GM10248 (cell line): ENCODE measurements around the gene NLE1.

Source experiments
- CTCF ChIA-PET: fragments of 300-600 bp; sonication (Branson Sonifier 250); formaldehyde crosslinking; extraction: SDS; loops from one replicate; lab custom pipeline; 2021; ENCODE audit warnings: antibody characterized with exemption; lab: Yijun Ruan, JAX
- POLR2A ChIA-PET: fragments of 350-650 bp; sonication (Branson Sonifier 250); formaldehyde crosslinking; extraction: SDS; loops from one replicate; lab custom pipeline; 2020; ENCODE audit warnings: antibody characterized with exemption; lab: Yijun Ruan, JAX
- DNase-seq: peaks from one replicate; pipeline ENCODE4 v3.0.0; 2012; ENCODE audit errors: extremely low spot score
- TF ChIP-seq, protein P1 (sequence below): IDR thresholded peaks from 2 replicates; pipeline ENCODE4 v1.5.1; 2012; ENCODE audit warnings: mild to moderate bottlenecking, low read depth; ENCODE audit errors: extremely low read depth, missing control alignments, control extremely low read depth

Gene NLE1

GRCh38 chr17:35141681-35142466, at the start of gene NLE1:
Gene NLE1, minus strand, starts transcription at chr17:35142303. Its CDS starts 28 bp downstream, at chr17:35142275.
- ChIA-PET POLR2A (no interaction called here), CTCF (interaction anchor here (0.6 to 3.2 kb wide), 16 partner anchors 10 to 727 kb away, joined by 3 to 17 read pairs (median 3); partner anchors contain the start of gene RAD51D)
- DNase-seq, result peak; percentile 94
- TF ChIP-seq, protein P1, sequence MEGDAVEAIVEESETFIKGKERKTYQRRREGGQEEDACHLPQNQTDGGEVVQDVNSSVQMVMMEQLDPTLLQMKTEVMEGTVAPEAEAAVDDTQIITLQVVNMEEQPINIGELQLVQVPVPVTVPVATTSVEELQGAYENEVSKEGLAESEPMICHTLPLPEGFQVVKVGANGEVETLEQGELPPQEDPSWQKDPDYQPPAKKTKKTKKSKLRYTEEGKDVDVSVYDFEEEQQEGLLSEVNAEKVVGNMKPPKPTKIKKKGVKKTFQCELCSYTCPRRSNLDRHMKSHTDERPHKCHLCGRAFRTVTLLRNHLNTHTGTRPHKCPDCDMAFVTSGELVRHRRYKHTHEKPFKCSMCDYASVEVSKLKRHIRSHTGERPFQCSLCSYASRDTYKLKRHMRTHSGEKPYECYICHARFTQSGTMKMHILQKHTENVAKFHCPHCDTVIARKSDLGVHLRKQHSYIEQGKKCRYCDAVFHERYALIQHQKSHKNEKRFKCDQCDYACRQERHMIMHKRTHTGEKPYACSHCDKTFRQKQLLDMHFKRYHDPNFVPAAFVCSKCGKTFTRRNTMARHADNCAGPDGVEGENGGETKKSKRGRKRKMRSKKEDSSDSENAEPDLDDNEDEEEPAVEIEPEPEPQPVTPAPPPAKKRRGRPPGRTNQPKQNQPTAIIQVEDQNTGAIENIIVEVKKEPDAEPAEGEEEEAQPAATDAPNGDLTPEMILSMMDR, result peak; percentile 98

- TF ChIP-seq, protein P1, result no peak
- ChIA-PET POLR2A (no interaction called here), CTCF (no interaction called here)
- DNase-seq, result no peak
These were observed 49.0 kb upstream of the NLE1 start for GRCh38 chr17:35191001-35191695.

DNA sequence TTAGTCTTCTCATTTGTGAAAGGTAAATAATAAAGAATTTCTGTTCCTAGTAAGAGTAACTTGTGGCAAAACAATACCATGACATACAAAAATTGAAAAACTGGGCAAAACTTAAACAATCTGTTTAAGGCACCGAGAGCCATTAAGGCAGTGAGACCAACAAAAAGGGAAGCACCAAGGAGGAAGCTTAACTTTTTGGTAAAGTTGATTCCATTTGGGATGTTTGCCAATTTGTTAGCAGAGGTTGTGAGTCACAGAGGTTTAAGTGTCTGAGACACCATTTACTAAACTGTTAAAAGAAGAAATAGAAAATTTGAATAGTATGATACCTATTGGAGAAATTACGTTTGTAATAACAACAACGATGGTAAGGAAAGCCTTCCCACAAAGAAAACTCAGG, 47.2 kb upstream of the NLE1 start:
- CTCF ChIA-PET, result interaction anchor here (1.0 kb wide), 1 partner anchor 69 kb away, joined by 3 read pairs; the partner anchor contains the start of gene RAD51D
- no peak for DNase-seq
- TF ChIP-seq, protein P1, result no peak
- POLR2A ChIA-PET, result no interaction called here

GRCh38 chr17:35188111-35188510, 46.0 kb upstream of the NLE1 start:
- ChIA-PET POLR2A (no interaction called here), CTCF (no interaction called here)
- DNase-seq, result no peak
- TF ChIP-seq, protein P1, result no peak

- no peak for DNase-seq
- POLR2A ChIA-PET, result no interaction called here
- TF ChIP-seq, protein P1, result no peak
- CTCF ChIA-PET, result no interaction called here
These were observed 45.4 kb upstream of the NLE1 start for GRCh38 chr17:35187481-35187880.

DNA sequence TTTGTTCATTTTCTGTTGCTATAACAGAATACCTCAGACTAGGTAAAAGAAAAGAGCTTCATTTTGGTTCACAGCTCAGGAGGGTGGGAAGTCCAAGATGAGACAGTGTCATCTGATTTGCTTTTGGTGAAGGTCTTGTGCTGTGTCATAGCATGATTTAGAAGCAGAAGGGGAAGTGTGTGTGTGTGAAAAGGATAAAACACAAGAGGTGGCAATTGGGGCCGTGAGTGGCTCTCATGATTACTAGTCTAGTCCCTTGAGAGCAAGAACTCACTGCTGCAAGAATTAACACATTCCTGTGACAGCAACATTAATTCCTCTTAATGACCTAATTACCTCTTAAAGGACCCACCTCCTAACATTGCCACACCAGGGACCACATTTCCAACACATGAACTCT, 43.7 kb upstream of the NLE1 start:
- peak; percentile 51 for DNase-seq
- CTCF ChIA-PET, result interaction anchor here (0.9 kb wide), 1 partner anchor 37 kb away, joined by 3 read pairs; no protein-coding TSS in a partner anchor
- TF ChIP-seq, protein P1, result no peak
- POLR2A ChIA-PET, result no interaction called here
